ENCODE results near the gene ALS2CL.

Gene ALS2CL

GRCh38 chr3:46656778-46657556 is 36.5 kb downstream of the ALS2CL start:
- Mint-ChIP-seq H3K27me3 (peaks cover 2% of the 10 kb centered on the region), H3K9me3 (peaks cover 6% of the 10 kb centered on the region), H3K4me3 (no peak overlapping the region), H3K36me3 (peaks cover 2% of the 10 kb centered on the region), H3K27ac (no peak overlapping the region), H3K4me1 (no peaks in the 10 kb centered on the region)

GRCh38 chr3:46655271-46655670 is 38.2 kb downstream of the ALS2CL start:
- Mint-ChIP-seq H3K27ac (no peak overlapping the region), H3K36me3 (peaks cover 2% of the 10 kb centered on the region), H3K4me3 (no peak overlapping the region), H3K27me3 (peaks cover 3% of the 10 kb centered on the region), H3K9me3 (peaks cover 14% of the 10 kb centered on the region), H3K4me1 (no peaks in the 10 kb centered on the region)

GRCh38 chr3:46651084-46651483 is 42.4 kb downstream of the ALS2CL start:
- peaks cover 3% of the 10 kb centered on the region for H3K27me3 Mint-ChIP-seq
- H3K4me3 Mint-ChIP-seq, result no peak overlapping the region
- no peaks in the 10 kb centered on the region for H3K4me1 Mint-ChIP-seq
- H3K9me3 Mint-ChIP-seq, result peaks cover 14% of the 10 kb centered on the region
- peaks cover 2% of the 10 kb centered on the region for H3K36me3 Mint-ChIP-seq
- H3K27ac Mint-ChIP-seq, result no peak overlapping the region

- Mint-ChIP-seq H3K36me3 (peaks cover 2% of the 10 kb centered on the region), H3K4me1 (no peaks in the 10 kb centered on the region), H3K9me3 (peaks cover 14% of the 10 kb centered on the region), H3K4me3 (no peak overlapping the region), H3K27me3 (peaks cover 2% of the 10 kb centered on the region), H3K27ac (no peak overlapping the region)
Measured at GRCh38 chr3:46649436-46649835, 44.0 kb downstream of the ALS2CL start.

GRCh38 chr3:46648096-46648495 is 45.4 kb downstream of the ALS2CL start:
- H3K36me3 Mint-ChIP-seq, result peaks cover 2% of the 10 kb centered on the region
- H3K27ac Mint-ChIP-seq, result no peak overlapping the region
- H3K27me3 Mint-ChIP-seq, result peaks cover 4% of the 10 kb centered on the region
- H3K9me3 Mint-ChIP-seq, result peaks cover 14% of the 10 kb centered on the region
- H3K4me3 Mint-ChIP-seq, result no peak overlapping the region
- no peaks in the 10 kb centered on the region for H3K4me1 Mint-ChIP-seq

GRCh38 chr3:46646700-46647099 is 46.8 kb downstream of the ALS2CL start:
- Mint-ChIP-seq H3K27ac (no peak overlapping the region), H3K9me3 (peaks cover 5% of the 10 kb centered on the region), H3K27me3 (peaks cover 4% of the 10 kb centered on the region), H3K4me1 (no peaks in the 10 kb centered on the region), H3K36me3 (no peaks in the 10 kb centered on the region), H3K4me3 (no peak overlapping the region)

GRCh38 chr3:46643701-46644100 is 49.8 kb downstream of the ALS2CL start:
- peaks cover 4% of the 10 kb centered on the region for H3K27me3 Mint-ChIP-seq
- no peak overlapping the region for H3K4me3 Mint-ChIP-seq
- H3K27ac Mint-ChIP-seq, result no peak overlapping the region

GRCh38 chr3:46642971-46643370 is 50.5 kb downstream of the ALS2CL start:
- H3K27ac Mint-ChIP-seq, result no peak overlapping the region
- no peaks in the 10 kb centered on the region for H3K4me1 Mint-ChIP-seq
- peaks cover 4% of the 10 kb centered on the region for H3K36me3 Mint-ChIP-seq
- peaks cover 4% of the 10 kb centered on the region for H3K27me3 Mint-ChIP-seq
- H3K9me3 Mint-ChIP-seq, result peaks cover 7% of the 10 kb centered on the region
- H3K4me3 Mint-ChIP-seq, result no peak overlapping the region

More at GRCh38 chr3:46643701-46644100, 49.8 kb downstream of the ALS2CL start:
- Mint-ChIP-seq H3K4me1 (no peaks in the 10 kb centered on the region), H3K36me3 (peaks cover 4% of the 10 kb centered on the region), H3K9me3 (peaks cover 7% of the 10 kb centered on the region)

GRCh38 chr3:46640927-46641326 is 52.6 kb downstream of the ALS2CL start:
- H3K9me3 Mint-ChIP-seq, result peaks cover 7% of the 10 kb centered on the region
- peaks cover 4% of the 10 kb centered on the region for H3K36me3 Mint-ChIP-seq
- H3K4me3 Mint-ChIP-seq, result no peak overlapping the region
- H3K27ac Mint-ChIP-seq, result peak overlapping the region; percentile 26
- H3K27me3 Mint-ChIP-seq, result peaks cover 4% of the 10 kb centered on the region
- H3K4me1 Mint-ChIP-seq, result no peaks in the 10 kb centered on the region

- Mint-ChIP-seq H3K27ac (no peak overlapping the region), H3K9me3 (peaks cover 7% of the 10 kb centered on the region), H3K4me3 (no peak overlapping the region), H3K4me1 (peaks cover 7% of the 10 kb centered on the region), H3K36me3 (peaks cover 4% of the 10 kb centered on the region), H3K27me3 (peaks cover 7% of the 10 kb centered on the region)
Measured at GRCh38 chr3:46639221-46639620, 54.3 kb downstream of the ALS2CL start.

- H3K9me3 Mint-ChIP-seq, result no peaks in the 10 kb centered on the region
- H3K27ac Mint-ChIP-seq, result no peak overlapping the region
- no peak overlapping the region for H3K4me3 Mint-ChIP-seq
- peaks cover 3% of the 10 kb centered on the region for H3K27me3 Mint-ChIP-seq
- H3K36me3 Mint-ChIP-seq, result no peaks in the 10 kb centered on the region
- H3K4me1 Mint-ChIP-seq, result peaks cover 12% of the 10 kb centered on the region
Measured at GRCh38 chr3:46634856-46635255, 58.6 kb downstream of the ALS2CL start.

GRCh38 chr3:46632792-46633191 is 60.7 kb downstream of the ALS2CL start:
- H3K4me3 Mint-ChIP-seq, result no peak overlapping the region
- peaks cover 3% of the 10 kb centered on the region for H3K27me3 Mint-ChIP-seq
- peaks cover 26% of the 10 kb centered on the region for H3K4me1 Mint-ChIP-seq
- no peak overlapping the region for H3K27ac Mint-ChIP-seq
- H3K36me3 Mint-ChIP-seq, result no peaks in the 10 kb centered on the region
- H3K9me3 Mint-ChIP-seq, result no peaks in the 10 kb centered on the region

- Mint-ChIP-seq H3K36me3 (no peaks in the 10 kb centered on the region), H3K27ac (peak overlapping the region; percentile 55), H3K4me1 (peaks cover 24% of the 10 kb centered on the region), H3K27me3 (peaks cover 3% of the 10 kb centered on the region), H3K9me3 (no peaks in the 10 kb centered on the region), H3K4me3 (peak overlapping the region; percentile 78)
Measured at GRCh38 chr3:46629551-46630517, 63.6 kb downstream of the ALS2CL start.

GRCh38 chr3:46628901-46629369 is 64.5 kb downstream of the ALS2CL start:
- no peaks in the 10 kb centered on the region for H3K36me3 Mint-ChIP-seq
- H3K9me3 Mint-ChIP-seq, result no peaks in the 10 kb centered on the region
- peaks cover 19% of the 10 kb centered on the region for H3K4me1 Mint-ChIP-seq
- H3K27ac Mint-ChIP-seq, result no peak overlapping the region
- no peaks in the 10 kb centered on the region for H3K27me3 Mint-ChIP-seq
- H3K4me3 Mint-ChIP-seq, result peak overlapping the region; percentile 60

- no peaks in the 10 kb centered on the region for H3K27me3 Mint-ChIP-seq
- H3K36me3 Mint-ChIP-seq, result no peaks in the 10 kb centered on the region
- H3K27ac Mint-ChIP-seq, result peak overlapping the region; percentile 82
- no peaks in the 10 kb centered on the region for H3K9me3 Mint-ChIP-seq
- no peak overlapping the region for H3K4me3 Mint-ChIP-seq
- peaks cover 19% of the 10 kb centered on the region for H3K4me1 Mint-ChIP-seq
Measured at GRCh38 chr3:46627078-46627477, 66.4 kb downstream of the ALS2CL start.

- Mint-ChIP-seq H3K9me3 (no peaks in the 10 kb centered on the region), H3K4me3 (no peak overlapping the region), H3K27ac (no peak overlapping the region), H3K27me3 (no peaks in the 10 kb centered on the region), H3K4me1 (peaks cover 19% of the 10 kb centered on the region), H3K36me3 (no peaks in the 10 kb centered on the region)
Measured at GRCh38 chr3:46626039-46626438, 67.4 kb downstream of the ALS2CL start.
